Nephron (organoid): ENCODE data around the gene LIPA.

Experiments
- H3K27ac Mint-ChIP-seq, 3 experiments: 2 replicates each; pipeline ENCODE4 v1.8.0; 2020; ENCODE audit warnings: mixed read lengths in 3 of 3, mild to moderate bottlenecking in 2 of 3, moderate library complexity in 1 of 3
- H3K27me3 Mint-ChIP-seq: 2 replicates; pipeline ENCODE4 v1.8.0; 2021; ENCODE audit warnings: low read depth, mild to moderate bottlenecking, moderate library complexity, mixed read lengths
- H3K36me3 Mint-ChIP-seq: 2 replicates; pipeline ENCODE4 v1.8.0; 2020; ENCODE audit warnings: low read depth, mixed read lengths
- H3K4me1 Mint-ChIP-seq: 2 replicates; pipeline ENCODE4 v1.8.0; 2020; ENCODE audit warnings: mixed read lengths
- H3K4me3 Mint-ChIP-seq, 3 experiments: 2 replicates each; pipeline ENCODE4 v1.8.0; 2020; ENCODE audit warnings: mild to moderate bottlenecking in 3 of 3, mixed read lengths in 3 of 3, moderate library complexity in 2 of 3
- H3K9me3 Mint-ChIP-seq: 2 replicates; pipeline ENCODE4 v1.8.0; 2020; ENCODE audit warnings: mixed read lengths
- CTCF ChIP-seq, 3 experiments: fragments of 200-600 bp; sonication (generic); IDR thresholded peaks; one replicate each; pipeline ENCODE4 v1.5.0; 2021; ENCODE audit warnings: antibody characterized with exemption in 3 of 3; ENCODE audit not compliant: unreplicated experiment in 3 of 3

The LIPA gene

GRCh38 chr10:89281606-89282395 lies 30.2 kb upstream of the LIPA start:
- TF ChIP-seq CTCF (IDR thresholded peaks at IDR 0.05; ENCODE audit: unreplicated experiment in 3 of 3), result no peak
- Mint-ChIP-seq H3K4me3 (no peak overlapping the region), H3K36me3 (no peaks in the 10 kb centered on the region), H3K9me3 (no peaks in the 10 kb centered on the region), H3K27ac (peak overlapping the region; percentile 61 to 67 (median 64)), H3K4me1 (peaks cover 54% of the 10 kb centered on the region), H3K27me3 (no peaks in the 10 kb centered on the region)

DNA sequence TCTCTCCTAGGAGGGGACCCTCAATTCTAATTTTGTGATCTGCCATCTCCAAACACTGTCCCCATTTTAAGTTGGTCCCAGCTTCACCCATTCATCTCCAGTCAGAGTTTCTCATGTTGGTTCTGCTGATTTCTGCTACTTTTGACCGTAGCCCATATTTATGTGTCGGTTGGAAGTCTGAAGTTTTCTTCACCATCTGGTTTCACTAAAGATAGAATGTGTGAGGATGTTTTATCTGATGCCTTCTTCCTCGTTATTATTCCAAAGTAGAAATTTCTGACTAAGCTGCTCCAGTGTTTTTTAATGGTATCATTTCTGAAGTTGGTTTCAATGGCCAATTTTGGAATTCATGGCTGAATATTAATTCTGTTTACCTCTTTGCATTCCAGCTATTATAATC lies 28.9 kb upstream of the LIPA start:
- Mint-ChIP-seq H3K9me3 (no peaks in the 10 kb centered on the region), H3K36me3 (no peaks in the 10 kb centered on the region), H3K27me3 (no peaks in the 10 kb centered on the region)

DNA sequence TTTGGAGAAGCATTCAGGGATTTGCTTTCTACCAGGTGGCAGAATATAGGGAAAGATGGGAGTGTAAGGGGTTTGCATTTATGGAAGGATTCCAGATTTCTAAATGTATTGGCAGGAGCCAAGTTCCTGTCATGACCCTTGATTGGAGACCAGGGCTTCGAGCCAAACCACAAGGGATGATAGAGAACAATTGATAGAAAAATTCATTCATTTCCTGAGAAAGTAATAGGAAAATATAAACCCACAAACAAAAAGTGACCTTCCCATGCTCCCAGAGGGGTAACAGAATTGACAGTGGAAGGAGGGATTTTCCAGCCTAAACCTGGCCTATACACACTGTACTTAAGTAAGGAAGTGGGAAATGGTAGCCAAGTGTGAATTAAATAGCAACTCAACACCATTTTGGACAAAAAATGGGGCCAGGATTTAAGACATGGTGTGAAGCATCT lies 27.9 kb upstream of the LIPA start:
- Mint-ChIP-seq H3K27me3 (no peaks in the 10 kb centered on the region), H3K36me3 (no peaks in the 10 kb centered on the region), H3K9me3 (no peaks in the 10 kb centered on the region), H3K4me3 (no peak overlapping the region), H3K4me1 (peaks cover 63% of the 10 kb centered on the region), H3K27ac (peak overlapping the region; percentile 53 to 87 (median 67))
- no peak for TF ChIP-seq CTCF (IDR thresholded peaks at IDR 0.05; ENCODE audit: unreplicated experiment in 3 of 3)

More for the DNA sequence above, 28.9 kb upstream of the LIPA start:
- Mint-ChIP-seq H3K4me3 (no peak overlapping the region), H3K4me1 (peaks cover 64% of the 10 kb centered on the region), H3K27ac (peak overlapping the region; percentile 43 to 77 (median 67))
- no peak for TF ChIP-seq CTCF (IDR thresholded peaks at IDR 0.05; ENCODE audit: unreplicated experiment in 3 of 3)

- H3K27ac Mint-ChIP-seq, result peak overlapping the region; percentile 53 to 87 (median 67)
- TF ChIP-seq CTCF (IDR thresholded peaks at IDR 0.05; ENCODE audit: unreplicated experiment in 3 of 3), result no peak
- peaks cover 61% of the 10 kb centered on the region for H3K4me1 Mint-ChIP-seq
- no peaks in the 10 kb centered on the region for H3K27me3 Mint-ChIP-seq
- no peak overlapping the region for H3K4me3 Mint-ChIP-seq
- no peaks in the 10 kb centered on the region for H3K9me3 Mint-ChIP-seq
- H3K36me3 Mint-ChIP-seq, result no peaks in the 10 kb centered on the region
Measured at GRCh38 chr10:89278900-89279392, 27.4 kb upstream of the LIPA start.

DNA sequence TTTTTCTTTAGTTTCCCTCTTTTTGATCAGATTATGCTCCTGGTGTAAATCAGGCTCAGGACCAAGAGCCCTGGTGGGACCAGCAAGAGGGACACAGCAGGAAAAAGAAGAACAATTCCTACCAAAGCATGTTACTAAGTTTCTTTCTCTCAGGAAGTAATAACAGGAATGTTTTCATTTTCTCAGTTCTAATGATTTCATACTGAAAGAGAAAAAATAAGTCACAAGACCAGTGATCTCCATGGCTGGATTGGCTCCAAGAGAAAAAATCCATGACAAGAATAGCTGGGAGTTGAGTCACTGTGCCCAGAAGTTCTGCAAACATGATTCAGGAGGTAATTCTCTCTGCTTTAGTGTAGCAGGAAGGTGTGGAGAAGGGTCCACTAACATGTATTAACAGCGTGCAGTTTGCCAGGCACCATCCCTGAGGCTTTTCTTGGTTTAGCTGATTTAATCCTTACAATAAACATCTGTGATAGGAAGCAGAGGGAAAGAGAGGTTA lies 26.5 kb upstream of the LIPA start:
- H3K27me3 Mint-ChIP-seq, result no peaks in the 10 kb centered on the region
- H3K36me3 Mint-ChIP-seq, result no peaks in the 10 kb centered on the region
- no peak for TF ChIP-seq CTCF (IDR thresholded peaks at IDR 0.05; ENCODE audit: unreplicated experiment in 3 of 3)
- peak overlapping the region; percentile 79 to 95 (median 89) for H3K27ac Mint-ChIP-seq
- H3K4me3 Mint-ChIP-seq, result no peak overlapping the region
- H3K9me3 Mint-ChIP-seq, result no peaks in the 10 kb centered on the region
- H3K4me1 Mint-ChIP-seq, result peaks cover 53% of the 10 kb centered on the region
